Testis (tissue), 3 donors: ENCODE results near the gene EXOC2. TPM values are rescaled to one million over a fixed set of nuclear protein-coding genes. Genes with fewer than 3 reads are reported as not detected.
A peak's percentile ranks its signal among the peaks of the same experiment; 100 is the strongest.

Experiments used
- DNase-seq: peaks from one replicate; pipeline ENCODE4 v3.0.0-alpha.2; 2019
- H3K27ac ChIP-seq, 2 donors: fragments of 200-600 bp; sonication (generic); one replicate each; pipeline ENCODE4 v1.5.1; 2019
- H3K27me3 ChIP-seq: fragments of 200-600 bp; sonication (generic); one replicate; pipeline ENCODE4 v1.5.1; 2019
- H3K36me3 ChIP-seq: fragments of 200-600 bp; sonication (generic); one replicate; pipeline ENCODE4 v1.5.1; 2017; ENCODE audit warnings: low read depth; ENCODE audit errors: missing control alignments
- H3K4me1 ChIP-seq: fragments of 200-600 bp; sonication (generic); one replicate; pipeline ENCODE4 v1.5.1; 2019
- H3K4me3 ChIP-seq, 2 donors: fragments of 200-600 bp; sonication (generic); one replicate each; pipeline ENCODE4 v1.5.1; 2017 to 2019
- H3K9me3 ChIP-seq: fragments of 200-600 bp; sonication (generic); one replicate; pipeline ENCODE4 v1.5.1; 2017
- POLR2A ChIP-seq: fragments of 450-650 bp; IDR thresholded peaks from one replicate; pipeline ENCODE4 v1.6.1; 2017; ENCODE audit warnings: antibody characterized with exemption, mild to moderate bottlenecking, moderate library complexity
- WGBS, 2 donors: methylation state at CpG; one replicate each; pipeline ENCODE4 v1.1.5; 2018; 5-methylcytosine and 5-hydroxymethylcytosine counted together
- intact Hi-C: fragments of 100-400 bp; cut with DNase I; formaldehyde crosslinking; loops from one replicate; pipeline ENCODE4 v1.15.1; 2023; ENCODE audit warnings: low total_unique reads
- polyA plus RNA-seq: library from polyadenylated mRNA; stranded (reverse); fragments of 350-450 nt; fragmentation: Illumina TruSeq; extraction: RNeasy Lipid Tissue Mini Kit (QIAGEN cat#74804); gene quantifications from one replicate; pipeline ENCODE4 v1.2.3, GENCODE V29; 2014; ENCODE audit warnings: low read depth, low replicate concordance; ENCODE audit not compliant: insufficient read depth
- total RNA-seq, 2 donors: library from RNA; depleted of rRNA; stranded (reverse); fragments of >200 nt; gene quantifications; one replicate each; pipeline ENCODE4 v1.2.3, GENCODE V29; 2016
- TF ChIP-seq, protein P1 (sequence below), 3 experiments: fragments of 450-650 bp in 2 of 3; fragments of 200-600 bp in 1 of 3; sonication (generic) in 1 of 3; IDR thresholded peaks; one replicate each; pipeline ENCODE4 v1.5.1; 2016 to 2019; ENCODE audit warnings: antibody characterized with exemption in 3 of 3, mild to moderate bottlenecking in 2 of 3, moderate library complexity in 1 of 3

EXOC2 gene
- total and polyA plus RNA-seq, 3 donors from 2014 or later = 32.8 to 51.0 (median 44.3) TPM

DNA sequence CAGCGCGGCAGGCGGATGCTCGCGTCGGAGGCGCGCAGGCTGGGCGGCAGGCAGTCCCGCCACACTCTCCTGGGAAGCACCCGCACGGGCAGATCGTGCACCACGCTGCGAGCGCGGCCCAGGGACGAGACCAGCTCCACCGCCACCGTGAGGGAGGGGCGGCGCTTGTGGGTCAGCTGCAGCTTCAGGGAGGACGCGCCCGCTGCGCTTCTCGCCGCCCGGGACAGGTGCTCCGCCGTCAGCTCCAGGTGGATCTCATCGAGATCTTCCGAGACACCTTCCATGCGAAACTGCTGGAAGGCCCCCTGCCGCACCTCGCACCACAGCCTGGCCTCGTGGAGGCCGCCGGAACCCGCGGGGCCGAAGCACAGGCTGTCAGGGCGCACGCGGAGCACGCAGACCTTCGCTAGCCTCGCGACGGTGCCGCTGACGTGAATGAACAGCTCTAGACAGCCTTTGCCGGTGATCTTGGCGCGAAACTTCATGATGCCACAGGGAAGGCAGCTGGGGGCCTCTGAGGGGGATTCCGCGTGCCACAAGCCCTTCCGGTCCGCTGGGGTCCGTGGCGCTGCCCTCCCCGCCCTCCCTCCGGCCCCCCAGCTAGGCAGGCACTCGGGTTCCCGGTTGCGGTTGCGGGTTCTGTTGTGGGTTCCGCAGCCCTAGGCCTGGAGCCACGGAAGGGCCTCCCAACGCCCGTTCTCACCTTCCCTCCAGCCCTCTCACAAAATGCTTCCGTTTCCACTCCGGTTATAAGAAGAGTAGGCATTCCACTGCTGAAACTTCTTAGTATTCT is 36.3 kb downstream of the EXOC2 start, which contains the start of gene HUS1B:
HUS1B (minus strand) TSS at position 641 of the 793 bp plus-strand sequence; CDS start at position 485, 156 bp downstream.
- intact Hi-C loops = no loop called here
- WGBS, 2 donors = 66 to 87% methylated on average over 27 to 64 of the region's 73 CpGs
- H3K4me3 ChIP-seq = peak within 1 kb of the TSS; percentile 39 to 47
- no peaks in the 10 kb centered on the region for H3K9me3 ChIP-seq
- no peaks in the 10 kb centered on the region for H3K36me3 ChIP-seq
- no peak for TF ChIP-seq POLR2A
- TF ChIP-seq, protein P1, sequence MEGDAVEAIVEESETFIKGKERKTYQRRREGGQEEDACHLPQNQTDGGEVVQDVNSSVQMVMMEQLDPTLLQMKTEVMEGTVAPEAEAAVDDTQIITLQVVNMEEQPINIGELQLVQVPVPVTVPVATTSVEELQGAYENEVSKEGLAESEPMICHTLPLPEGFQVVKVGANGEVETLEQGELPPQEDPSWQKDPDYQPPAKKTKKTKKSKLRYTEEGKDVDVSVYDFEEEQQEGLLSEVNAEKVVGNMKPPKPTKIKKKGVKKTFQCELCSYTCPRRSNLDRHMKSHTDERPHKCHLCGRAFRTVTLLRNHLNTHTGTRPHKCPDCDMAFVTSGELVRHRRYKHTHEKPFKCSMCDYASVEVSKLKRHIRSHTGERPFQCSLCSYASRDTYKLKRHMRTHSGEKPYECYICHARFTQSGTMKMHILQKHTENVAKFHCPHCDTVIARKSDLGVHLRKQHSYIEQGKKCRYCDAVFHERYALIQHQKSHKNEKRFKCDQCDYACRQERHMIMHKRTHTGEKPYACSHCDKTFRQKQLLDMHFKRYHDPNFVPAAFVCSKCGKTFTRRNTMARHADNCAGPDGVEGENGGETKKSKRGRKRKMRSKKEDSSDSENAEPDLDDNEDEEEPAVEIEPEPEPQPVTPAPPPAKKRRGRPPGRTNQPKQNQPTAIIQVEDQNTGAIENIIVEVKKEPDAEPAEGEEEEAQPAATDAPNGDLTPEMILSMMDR (IDR thresholded peaks at IDR 0.05) = no peak
- no peak within 1 kb of the TSS for H3K27ac ChIP-seq
- peak; percentile 51 for DNase-seq
- no peaks in the 10 kb centered on the region for H3K27me3 ChIP-seq
- peaks cover 15% of the 10 kb centered on the region for H3K4me1 ChIP-seq

DNA sequence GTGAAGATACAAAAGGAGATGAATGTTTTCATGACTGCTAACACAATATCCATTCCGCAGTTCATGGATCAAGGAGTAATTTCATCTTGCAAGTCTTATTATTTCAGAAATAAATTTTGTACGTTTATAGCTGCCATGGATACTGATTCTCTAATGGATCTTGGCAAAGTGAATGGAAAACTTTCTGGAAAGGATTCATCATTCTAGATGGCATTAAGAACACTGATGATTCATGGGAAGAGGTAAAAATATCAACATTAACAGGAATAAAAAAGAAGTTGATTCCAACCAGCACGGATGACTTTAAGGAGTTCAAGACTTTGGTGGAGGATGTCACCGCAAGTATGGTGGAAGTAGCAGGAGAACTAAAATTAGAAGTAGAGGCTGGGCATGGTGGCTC is 38.8 kb downstream of the EXOC2 start:
- Histone ChIP-seq H3K4me1 (peaks cover 3% of the 10 kb centered on the region), H3K9me3 (no peaks in the 10 kb centered on the region), H3K4me3 (no peak overlapping the region), H3K36me3 (no peaks in the 10 kb centered on the region), H3K27me3 (no peaks in the 10 kb centered on the region), H3K27ac (no peak overlapping the region)
- DNase-seq = no peak
- TF ChIP-seq, protein P1 (IDR thresholded peaks at IDR 0.05) = no peak
- TF ChIP-seq POLR2A = no peak
- intact Hi-C loops = loop anchor here (5.0 kb wide), 1 partner anchor 233 kb away; no protein-coding TSS in a partner anchor
- WGBS, 2 donors = 80 to 90% methylated on average over 4 of the region's 4 CpGs

DNA sequence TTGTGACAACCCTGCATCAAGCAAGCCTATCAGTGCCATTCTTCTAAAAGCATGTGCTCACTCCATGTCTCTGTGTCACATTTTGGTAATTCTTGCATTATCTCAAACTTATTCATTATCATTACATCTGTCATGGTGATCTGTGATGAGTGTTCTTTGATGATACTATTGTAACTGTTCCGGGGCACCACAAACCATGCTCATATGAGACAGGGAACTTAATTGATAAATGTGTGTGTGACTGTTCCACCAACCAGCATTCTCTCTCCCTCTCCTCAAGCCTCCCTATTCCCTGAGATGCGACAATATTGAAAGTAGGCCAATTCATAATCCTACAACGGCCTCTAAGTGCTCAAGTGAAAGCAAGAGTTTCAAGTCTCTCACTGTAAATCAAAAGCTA is 40.1 kb downstream of the EXOC2 start:
- no peak for TF ChIP-seq POLR2A
- TF ChIP-seq, protein P1 (IDR thresholded peaks at IDR 0.05) = no peak
- no peak for DNase-seq
- H3K27me3 ChIP-seq = no peaks in the 10 kb centered on the region
- 93 to 97% methylated on average over 3 of the region's 3 CpGs for WGBS, 2 donors
- H3K4me3 ChIP-seq = no peak overlapping the region
- H3K9me3 ChIP-seq = no peaks in the 10 kb centered on the region
- no peaks in the 10 kb centered on the region for H3K4me1 ChIP-seq
- intact Hi-C loops = loop anchor here (5.0 kb wide), 1 partner anchor 234 kb away; no protein-coding TSS in a partner anchor
- no peak overlapping the region for H3K27ac ChIP-seq
- no peaks in the 10 kb centered on the region for H3K36me3 ChIP-seq

DNA sequence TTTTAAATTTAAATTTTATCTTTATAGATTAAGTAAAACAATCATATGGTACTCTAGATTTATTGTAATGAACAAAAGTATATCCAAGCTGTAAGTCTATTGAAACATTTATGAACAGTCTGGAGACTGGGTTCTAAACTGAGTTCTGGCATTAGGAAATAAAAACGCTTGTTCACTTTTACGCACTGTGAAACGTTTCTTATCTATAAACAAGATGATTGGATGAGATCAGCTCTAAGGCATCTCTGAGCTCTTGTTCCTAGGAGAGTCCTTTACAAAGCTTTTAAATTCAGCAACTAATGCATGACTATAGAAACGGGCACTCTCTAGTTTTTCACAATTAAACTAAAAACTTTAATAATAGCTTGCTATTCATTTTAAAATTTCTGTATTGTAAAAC is 42.8 kb downstream of the EXOC2 start:
- Histone ChIP-seq H3K4me1 (no peaks in the 10 kb centered on the region), H3K36me3 (no peaks in the 10 kb centered on the region), H3K9me3 (no peaks in the 10 kb centered on the region), H3K27me3 (no peaks in the 10 kb centered on the region), H3K4me3 (no peak overlapping the region), H3K27ac (no peak overlapping the region)
- no peak for TF ChIP-seq POLR2A
- TF ChIP-seq, protein P1 (IDR thresholded peaks at IDR 0.05) = no peak
- no peak for DNase-seq
- intact Hi-C loops = loop anchor here (5.0 kb wide), 1 partner anchor 237 kb away; no protein-coding TSS in a partner anchor
- 71 to 74% methylated on average over 4 of the region's 4 CpGs for WGBS, 2 donors

DNA sequence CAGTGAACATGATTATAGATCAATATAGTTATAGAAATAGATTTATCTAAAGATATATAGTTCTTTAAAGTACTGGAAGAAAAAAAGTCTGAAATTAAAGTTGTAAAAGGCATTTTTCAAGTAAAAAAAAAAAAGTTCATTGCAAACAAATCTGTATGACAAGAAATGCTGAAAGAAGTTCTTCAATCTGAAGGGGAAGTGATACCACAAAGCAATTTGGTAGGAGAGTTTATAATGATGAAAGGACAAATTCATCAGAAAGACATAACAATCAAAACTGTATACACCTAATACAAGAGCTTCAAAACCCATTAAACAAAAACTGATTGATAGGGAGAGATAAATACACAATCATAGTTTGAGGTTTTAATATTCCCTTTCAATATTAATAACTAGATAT is 50.1 kb downstream of the EXOC2 start:
- TF ChIP-seq POLR2A = no peak
- TF ChIP-seq, protein P1 (IDR thresholded peaks at IDR 0.05) = no peak
- Histone ChIP-seq H3K27ac (no peak overlapping the region), H3K4me3 (no peak overlapping the region), H3K27me3 (no peaks in the 10 kb centered on the region), H3K4me1 (no peaks in the 10 kb centered on the region), H3K9me3 (no peaks in the 10 kb centered on the region), H3K36me3 (no peaks in the 10 kb centered on the region)
- intact Hi-C loops = no loop called here
- DNase-seq = no peak
